ENCODE data around the gene SLC25A38.

GRCh38 chr3:39408493-39409372 lies 25.6 kb downstream of the SLC25A38 start:
- no peak for TF ChIP-seq CTCF (conservative IDR thresholded peaks at IDR 0.05 in 1 of 2, IDR thresholded peaks at IDR 0.05 in 1 of 2; ENCODE audit: low read depth in 1 of 2, low read length in 2 of 2)
- no peak for TF ChIP-seq EZH2 (IDR thresholded peaks at IDR 0.05; ENCODE audit: low read length, missing control alignments)
